NB4 (cell line): Measurements from ENCODE around the gene RNF225.
A peak's percentile ranks its signal among the peaks of the same experiment; 100 is the strongest.

Source experiments
- CTCF ChIP-seq: IDR thresholded peaks from one replicate; pipeline ENCODE4 v1.5.1; 2012; ENCODE audit warnings: low read depth, low read length
- MAX ChIP-seq: IDR thresholded peaks from 2 replicates; pipeline ENCODE4 v1.6.1; 2011; ENCODE audit warnings: low read depth, low read length
- MYC ChIP-seq: IDR thresholded peaks from 2 replicates; pipeline ENCODE4 v1.6.1; 2011; ENCODE audit warnings: low read depth, low read length
- POLR2A ChIP-seq: IDR thresholded peaks from 2 replicates; pipeline ENCODE4 v1.6.1; 2011; ENCODE audit warnings: mild to moderate bottlenecking; ENCODE audit not compliant: insufficient read length; ENCODE audit errors: extremely low read depth

- no peak for TF ChIP-seq POLR2A
- no peak for TF ChIP-seq MAX
- TF ChIP-seq MYC, result 0 out of 2 replicates have a peak, but pooled peaks have one; percentile 12
- TF ChIP-seq CTCF, result no peak
Observed at GRCh38 chr19:58387338-58388174, 7.9 kb upstream of the RNF225 start.
